CD4-positive, CD25-positive, alpha-beta regulatory T cell (primary cell): ENCODE data around the gene CYBA. TPM values are rescaled to one million over a fixed set of nuclear protein-coding genes. Genes with fewer than 3 reads are reported as not detected.

ENCODE experiments used
- ATAC-seq, 2 donors: fragments of 150-1000 bp; cut with Tn5 transposase; one replicate each; pipeline ENCODE4 v1.10.0; 2021; ENCODE audit warnings: low read depth in 2 of 2, moderate number of reproducible peaks in 2 of 2, moderate library complexity in 1 of 2
- DNase-seq, 3 donors: peaks; one replicate each; pipeline versions ENCODE4 v3.0.0 to v3.0.0-alpha.2; 2012 to 2022; ENCODE audit warnings: mixed read lengths in 1 of 3
- H3K27ac ChIP-seq: one replicate; pipeline ENCODE4 v1.7.0; 2013; ENCODE audit warnings: mild to moderate bottlenecking, low read length; ENCODE audit not compliant: insufficient read depth, poor library complexity, severe bottlenecking
- H3K27me3 ChIP-seq: one replicate; pipeline ENCODE4 v1.7.0; 2013; ENCODE audit warnings: low read length; ENCODE audit not compliant: control insufficient read depth, insufficient read depth
- H3K36me3 ChIP-seq: one replicate; pipeline ENCODE4 v1.7.0; 2013; ENCODE audit warnings: mild to moderate bottlenecking, low read length, moderate library complexity; ENCODE audit not compliant: control insufficient read depth, insufficient read depth
- H3K4me1 ChIP-seq: 2 replicates; pipeline ENCODE4 v1.7.0; 2013; ENCODE audit warnings: mild to moderate bottlenecking, low read length; ENCODE audit not compliant: insufficient read depth, control insufficient read depth, poor library complexity, severe bottlenecking
- H3K4me3 ChIP-seq: one replicate; pipeline ENCODE4 v1.7.0; 2013; ENCODE audit warnings: low read depth, mild to moderate bottlenecking, low read length, moderate library complexity
- H3K9me3 ChIP-seq, 2 experiments: 1 replicate in 1 of 2; 2 replicates in 1 of 2; pipeline ENCODE4 v1.7.0; 2013; ENCODE audit warnings: low read length in 2 of 2, mild to moderate bottlenecking in 1 of 2, moderate library complexity in 1 of 2; ENCODE audit not compliant: control insufficient read depth in 2 of 2
- H3K27ac Mint-ChIP-seq, 3 donors: one replicate each; pipeline ENCODE4 v1.8.0; 2020 to 2022; ENCODE audit warnings: mild to moderate bottlenecking in 3 of 3, mixed read lengths in 3 of 3, moderate library complexity in 2 of 3
- H3K27me3 Mint-ChIP-seq: one replicate; pipeline ENCODE4 v1.8.0; 2022; ENCODE audit warnings: mild to moderate bottlenecking, mixed read lengths
- H3K36me3 Mint-ChIP-seq: one replicate; pipeline ENCODE4 v1.8.0; 2020; ENCODE audit warnings: mixed read lengths
- H3K4me1 Mint-ChIP-seq, 4 donors: one replicate each; pipeline ENCODE4 v1.8.0; 2020 to 2022; ENCODE audit warnings: mixed read lengths in 4 of 4, mild to moderate bottlenecking in 1 of 4
- H3K4me3 Mint-ChIP-seq, 4 donors: one replicate each; pipeline ENCODE4 v1.8.0; 2020 to 2022; ENCODE audit warnings: mild to moderate bottlenecking in 4 of 4, mixed read lengths in 4 of 4, moderate library complexity in 3 of 4
- H3K9me3 Mint-ChIP-seq, 7 donors: one replicate each; pipeline ENCODE4 v1.8.0; 2020 to 2022; ENCODE audit warnings: mixed read lengths in 7 of 7, mild to moderate bottlenecking in 3 of 7, moderate library complexity in 2 of 7
- polyA plus RNA-seq, 4 donors: library from polyadenylated mRNA; unstranded; fragments of 300-500 nt; fragmentation: Illumina TruSeq; gene quantifications; one replicate each; pipeline ENCODE4 v1.2.3, GENCODE V29; 2021
- total RNA-seq: library from RNA; stranded (reverse); gene quantifications from one replicate; pipeline ENCODE4 v1.2.3, GENCODE V29; 2022

The CYBA gene
- total and polyA plus RNA-seq, 5 donors from 2014 or later, result 351 to 964 (median 715) TPM

- Histone ChIP-seq H3K27me3 (no peaks in the 10 kb centered on the region), H3K4me1 (peaks cover 49% of the 10 kb centered on the region), H3K9me3 (no peaks in the 10 kb centered on the region), H3K27ac (no peak overlapping the region), H3K36me3 (peaks cover 9% of the 10 kb centered on the region), H3K4me3 (no peak overlapping the region)
- Mint-ChIP-seq H3K27ac (no peak overlapping the region), H3K4me1 (peaks cover 8 to 40% (median 20%) of the 10 kb centered on the region in 4 donors), H3K9me3 (peaks cover 0 to 4% (median 0%) of the 10 kb centered on the region in 7 donors), H3K27me3 (peaks cover 34% of the 10 kb centered on the region), H3K36me3 (no peaks in the 10 kb centered on the region), H3K4me3 (no peak overlapping the region)
- DNase-seq, result no peak
- no peak for ATAC-seq
Measured at GRCh38 chr16:88639231-88640038, 11.4 kb downstream of the CYBA start.

GRCh38 chr16:88638323-88639230, 12.3 kb downstream of the CYBA start, which contains the start of gene IL17C:
TSS of gene IL17C (plus strand) at chr16:88638572. CDS start at chr16:88638642, 70 bp downstream.
- H3K27ac ChIP-seq, result no peak within 1 kb of the TSS
- no peaks in the 10 kb centered on the region for H3K27me3 ChIP-seq
- H3K4me1 ChIP-seq, result peaks cover 58% of the 10 kb centered on the region
- H3K36me3 ChIP-seq, result peaks cover 5% of the 10 kb centered on the region
- H3K9me3 ChIP-seq, result no peaks in the 10 kb centered on the region
- H3K4me3 ChIP-seq, result no peak within 1 kb of the TSS
- Mint-ChIP-seq H3K4me3 (peak within 1 kb of the TSS; percentile 29 to 90 (median 56)), H3K27me3 (peaks cover 34% of the 10 kb centered on the region), H3K27ac (peak within 1 kb of the TSS in 2 of 3 donors; percentile 21 to 54), H3K9me3 (peaks cover 0 to 4% (median 0%) of the 10 kb centered on the region in 7 donors), H3K36me3 (no peaks in the 10 kb centered on the region), H3K4me1 (peaks cover 8 to 42% (median 16%) of the 10 kb centered on the region in 4 donors)
- ATAC-seq (no peak), DNase-seq (peak in 1 of 3 donors; percentile 30)

GRCh38 chr16:88636488-88637265, 14.2 kb downstream of the CYBA start:
- Mint-ChIP-seq H3K4me1 (peaks cover 8 to 47% (median 18%) of the 10 kb centered on the region in 4 donors), H3K9me3 (peaks cover 0 to 4% (median 0%) of the 10 kb centered on the region in 7 donors), H3K27ac (peak overlapping the region in 2 of 3 donors; percentile 14 to 54), H3K36me3 (no peaks in the 10 kb centered on the region), H3K27me3 (peaks cover 34% of the 10 kb centered on the region), H3K4me3 (peak overlapping the region; percentile 33 to 90 (median 74))
- Histone ChIP-seq H3K36me3 (no peaks in the 10 kb centered on the region), H3K9me3 (no peaks in the 10 kb centered on the region), H3K4me1 (peaks cover 62% of the 10 kb centered on the region), H3K27ac (no peak overlapping the region), H3K27me3 (no peaks in the 10 kb centered on the region), H3K4me3 (no peak overlapping the region)
- ATAC-seq (no peak), DNase-seq (no peak)

DNA sequence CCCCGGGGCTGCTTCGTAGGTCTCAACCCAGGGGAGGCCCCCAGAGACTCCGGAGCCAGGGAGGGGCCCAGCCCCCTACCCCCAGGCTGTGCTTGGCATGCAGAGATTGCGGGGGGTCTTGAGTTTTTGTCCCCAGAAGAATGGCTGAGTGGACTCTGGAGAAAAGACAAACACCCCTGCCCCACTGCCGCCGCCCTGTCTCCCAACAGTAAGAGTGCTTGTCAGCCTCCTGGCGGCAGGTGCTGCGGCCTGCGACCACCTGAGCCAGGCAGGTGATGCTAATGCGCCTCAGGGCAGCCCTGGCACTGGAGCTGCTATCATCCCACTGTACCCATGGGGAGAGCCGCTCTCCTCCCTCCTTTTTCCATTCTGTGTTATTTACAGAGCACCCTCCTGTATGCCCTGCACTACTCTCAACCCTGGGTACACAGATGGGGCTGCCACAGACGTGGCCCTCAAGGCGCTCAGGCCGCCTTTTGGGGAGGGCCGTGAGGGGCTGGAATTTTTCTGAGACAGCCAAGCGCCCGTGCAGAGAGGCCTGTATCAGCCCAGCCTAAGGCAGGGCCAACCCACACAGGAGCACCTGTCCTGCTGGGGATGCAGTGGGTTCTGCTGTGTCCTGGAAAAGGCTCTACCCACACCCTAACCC, 15.1 kb downstream of the CYBA start:
- Histone ChIP-seq H3K4me1 (peaks cover 62% of the 10 kb centered on the region), H3K9me3 (no peaks in the 10 kb centered on the region), H3K4me3 (no peak overlapping the region), H3K27me3 (no peaks in the 10 kb centered on the region), H3K36me3 (peaks cover 7% of the 10 kb centered on the region), H3K27ac (no peak overlapping the region)
- H3K9me3 Mint-ChIP-seq, result peaks cover 0 to 4% (median 0%) of the 10 kb centered on the region in 7 donors
- peaks cover 8 to 48% (median 18%) of the 10 kb centered on the region in 4 donors for H3K4me1 Mint-ChIP-seq
- H3K36me3 Mint-ChIP-seq, result peaks cover 3% of the 10 kb centered on the region
- ATAC-seq (no peak), DNase-seq (no peak)
- no peak overlapping the region for H3K27ac Mint-ChIP-seq
- H3K4me3 Mint-ChIP-seq, result peak overlapping the region; percentile 66 to 86 (median 82)
- H3K27me3 Mint-ChIP-seq, result peaks cover 29% of the 10 kb centered on the region

DNA sequence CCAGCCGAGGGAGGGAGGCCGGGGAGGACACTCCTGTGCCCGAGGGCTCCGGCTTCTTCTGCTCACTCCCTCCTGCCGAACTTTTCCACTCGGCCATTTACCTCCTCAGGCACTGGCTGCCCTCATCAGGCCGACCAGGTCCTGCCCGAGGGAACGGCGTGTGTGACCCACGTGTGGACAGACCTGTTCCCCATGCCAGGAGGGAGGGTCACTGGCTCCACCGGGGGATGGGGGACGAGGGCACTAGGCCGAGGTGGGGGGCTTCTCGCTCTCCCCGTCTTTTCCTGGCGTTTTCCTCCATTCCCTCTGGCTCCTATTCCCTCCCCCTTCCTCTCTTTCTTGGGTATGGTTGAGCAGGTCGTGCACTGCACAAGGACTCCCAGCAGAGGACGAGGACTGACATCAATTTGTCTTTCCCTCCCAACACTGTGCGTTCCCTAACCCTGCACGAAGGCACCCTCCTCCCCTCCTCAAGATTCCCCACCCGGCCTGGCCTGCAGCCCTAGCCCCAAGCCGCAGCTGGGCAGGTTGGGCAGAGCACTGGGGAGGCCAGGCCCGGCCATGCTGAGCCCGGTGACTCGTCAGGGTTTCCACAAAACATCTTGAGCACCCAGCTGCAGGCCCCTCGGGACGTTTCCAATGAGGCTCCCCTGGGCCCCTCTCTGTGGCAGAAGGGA, 15.7 kb downstream of the CYBA start:
- peaks cover 56% of the 10 kb centered on the region for H3K4me1 ChIP-seq
- ATAC-seq (no peak), DNase-seq (no peak)
- peaks cover 13% of the 10 kb centered on the region for H3K36me3 ChIP-seq
- H3K27ac ChIP-seq, result no peak overlapping the region
- H3K4me1 Mint-ChIP-seq, result peaks cover 7 to 42% (median 14%) of the 10 kb centered on the region in 4 donors
- H3K4me3 Mint-ChIP-seq, result peak overlapping the region; percentile 74 to 84 (median 79)
- H3K36me3 Mint-ChIP-seq, result peaks cover 3% of the 10 kb centered on the region
- no peak overlapping the region for H3K27ac Mint-ChIP-seq
- H3K9me3 Mint-ChIP-seq, result peaks cover 0 to 2% (median 0%) of the 10 kb centered on the region in 7 donors
- H3K9me3 ChIP-seq, result no peaks in the 10 kb centered on the region
- H3K4me3 ChIP-seq, result no peak overlapping the region
- H3K27me3 Mint-ChIP-seq, result peaks cover 25% of the 10 kb centered on the region
- H3K27me3 ChIP-seq, result no peaks in the 10 kb centered on the region

DNA sequence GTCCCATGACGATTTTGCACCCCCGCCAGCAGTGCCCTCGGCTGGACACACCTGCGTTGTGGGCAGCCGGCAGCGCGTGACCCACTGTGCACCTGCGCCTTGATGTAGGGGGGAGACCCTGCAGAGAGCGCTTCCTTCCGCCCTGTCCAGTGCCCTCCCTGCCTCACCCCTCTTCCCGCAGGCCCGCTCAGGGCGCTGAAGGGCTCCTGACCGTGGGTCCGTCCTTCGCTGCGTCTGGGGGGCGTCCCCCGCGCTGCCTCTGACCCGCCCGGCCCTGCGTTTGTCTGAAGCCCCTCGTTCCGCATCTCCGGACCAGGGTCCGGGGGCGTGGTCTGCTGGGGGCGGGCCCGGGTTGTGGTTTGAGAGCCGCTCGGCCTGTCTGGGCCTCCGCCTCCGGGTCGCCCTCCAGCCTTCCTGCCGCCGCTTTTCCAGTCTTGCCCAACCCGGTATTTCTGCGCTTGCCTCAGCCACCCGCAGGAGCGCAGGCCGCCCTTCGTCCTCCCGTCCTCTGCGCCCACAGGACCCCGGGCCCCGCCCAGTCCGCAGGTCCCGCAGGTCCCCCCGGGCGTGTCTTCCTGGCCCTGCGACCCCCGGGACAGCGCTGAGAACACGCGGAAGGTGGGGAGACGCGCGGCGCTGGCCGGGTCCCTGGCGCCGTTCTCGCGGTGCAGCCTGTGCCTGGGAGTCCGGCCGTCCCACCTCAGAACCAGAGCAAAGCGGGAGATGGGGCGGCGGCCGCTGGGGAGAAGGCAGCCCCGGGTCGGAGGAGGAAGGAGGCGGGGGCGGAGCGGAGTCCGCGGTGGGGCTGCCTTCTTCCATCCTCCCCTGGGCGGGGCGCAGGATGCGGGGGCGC, 16.5 kb downstream of the CYBA start:
- peak overlapping the region; percentile 70 for H3K27ac ChIP-seq
- Mint-ChIP-seq H3K9me3 (peaks cover 0 to 2% (median 0%) of the 10 kb centered on the region in 7 donors), H3K4me3 (peak overlapping the region; percentile 72 to 94 (median 82)), H3K27me3 (peaks cover 23% of the 10 kb centered on the region), H3K4me1 (peaks cover 5 to 39% (median 13%) of the 10 kb centered on the region in 4 donors), H3K36me3 (peaks cover 7% of the 10 kb centered on the region), H3K27ac (no peak overlapping the region)
- DNase-seq (peak in 2 of 3 donors; percentile 46 to 73), ATAC-seq (peak; percentile 41 to 44)
- peaks cover 20% of the 10 kb centered on the region for H3K36me3 ChIP-seq
- H3K4me1 ChIP-seq, result peaks cover 49% of the 10 kb centered on the region
- no peaks in the 10 kb centered on the region for H3K27me3 ChIP-seq
- no peaks in the 10 kb centered on the region for H3K9me3 ChIP-seq
- H3K4me3 ChIP-seq, result no peak overlapping the region
